Mucosa of descending colon (tissue), 3 donors: ENCODE results near the gene KRT73. TPM values are rescaled to one million over a fixed set of nuclear protein-coding genes. Genes with fewer than 3 reads are reported as not detected.

Source experiments
- ATAC-seq: fragments of 200-7000 bp; cut with Tn5 transposase; one replicate; pipeline ENCODE4 v1.9.1; 2020; ENCODE audit warnings: mild to moderate bottlenecking, moderate library complexity
- DNase-seq, 3 donors: peaks; one replicate each; pipeline ENCODE4 v3.0.0-alpha.2; 2020
- H3K36me3 ChIP-seq: fragments of 200-600 bp; one replicate; pipeline ENCODE4 v1.8.0; 2021; ENCODE audit warnings: low read depth, mild to moderate bottlenecking
- H3K4me1 ChIP-seq: fragments of 200-600 bp; one replicate; pipeline ENCODE4 v1.8.0; 2021; ENCODE audit warnings: low read depth, mild to moderate bottlenecking
- H3K4me3 ChIP-seq: fragments of 200-600 bp; one replicate; pipeline ENCODE4 v1.8.0; 2021; ENCODE audit warnings: mild to moderate bottlenecking
- H3K9me3 ChIP-seq: fragments of 200-600 bp; one replicate; pipeline ENCODE4 v1.8.0; 2021; ENCODE audit warnings: mild to moderate bottlenecking
- CTCF ChIP-seq: fragments of 200-600 bp; IDR thresholded peaks from one replicate; pipeline ENCODE4 v1.8.0; 2022; ENCODE audit warnings: antibody characterized with exemption, mild to moderate bottlenecking
- intact Hi-C, 2 donors: fragments of 100-400 bp; cut with DNase I in 1 of 2; cut with micrococcal nuclease in 1 of 2; formaldehyde crosslinking; loops; one replicate each; pipeline versions ENCODE4 v1.11.0 to v1.11.1; 2022; cut with DNase I, micrococcal nuclease
- total RNA-seq, 3 donors: library from RNA; stranded (reverse); fragmentation: NEBNext Ultra II Directional in 2 of 3; extraction: Animal tissue kit (Norgen Biotek cat#: 25700) in 2 of 3; gene quantifications; one replicate each; pipeline versions ENCODE4 v1.2.1 to v1.2.4, GENCODE V29; 2021 to 2023
- donor health status: DM: no; HTN: no; CAD: no; lungs with moderate emphysema.
- donor health status: DM: no; HTN: no; CAD: no.
- donor health status: DM: no; HTN: yes; CAD: no.

KRT73 gene
- total RNA-seq, 3 donors from 2014 or later, result not detected

GRCh38 chr12:52608826-52609630 is 9.3 kb downstream of the KRT73 start:
- ATAC-seq, result no peak
- no peaks in the 10 kb centered on the region for H3K9me3 ChIP-seq
- no peaks in the 10 kb centered on the region for H3K4me1 ChIP-seq
- no peak overlapping the region for H3K4me3 ChIP-seq
- DNase-seq, result no peak
- intact Hi-C loops, result no loop called here
- TF ChIP-seq CTCF, result no peak
- H3K36me3 ChIP-seq, result no peaks in the 10 kb centered on the region

DNA sequence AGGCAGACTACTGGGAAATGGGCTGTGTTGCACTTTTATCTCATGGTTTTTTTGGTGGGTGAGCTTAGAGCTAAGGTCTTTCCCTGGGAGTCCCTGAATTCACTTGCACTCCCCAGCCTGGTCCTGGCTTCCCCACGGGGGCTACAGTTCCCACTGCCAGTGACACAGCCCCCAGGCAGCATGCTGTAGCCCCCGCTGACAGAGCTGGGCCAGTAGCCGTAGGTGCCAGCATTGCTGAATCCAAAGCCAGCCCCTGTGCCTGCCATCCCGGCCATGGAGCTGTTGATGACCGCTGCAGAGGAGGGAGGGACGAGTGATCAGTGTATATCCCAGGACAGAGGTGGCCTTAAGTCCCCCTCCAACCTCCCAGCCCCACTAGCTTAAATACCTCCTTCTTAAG is 10.2 kb downstream of the KRT73 start:
- Histone ChIP-seq H3K4me3 (no peak overlapping the region), H3K4me1 (no peaks in the 10 kb centered on the region), H3K36me3 (no peaks in the 10 kb centered on the region), H3K9me3 (no peaks in the 10 kb centered on the region)
- no peak for TF ChIP-seq CTCF
- intact Hi-C loops, result no loop called here
- ATAC-seq (no peak), DNase-seq (no peak)

DNA sequence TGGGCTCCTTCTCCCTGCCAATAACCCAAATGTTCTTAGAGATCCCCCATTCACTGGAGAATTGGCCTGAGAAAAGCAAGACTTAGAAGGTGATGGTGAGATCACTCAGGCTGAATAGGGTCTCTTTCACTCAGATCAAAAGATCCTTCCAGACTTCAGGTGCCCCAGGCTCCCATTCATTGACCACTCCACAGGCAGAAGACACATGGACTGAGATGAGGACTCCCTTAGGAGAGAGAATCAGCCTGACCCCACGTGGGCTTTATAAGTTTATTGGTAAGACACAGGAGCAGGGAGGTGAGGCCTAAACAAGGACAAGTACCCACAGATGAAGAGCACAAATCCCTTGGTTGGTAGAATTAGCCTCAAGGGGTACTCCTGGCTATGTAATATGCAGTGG is 11.0 kb downstream of the KRT73 start:
- Histone ChIP-seq H3K9me3 (no peaks in the 10 kb centered on the region), H3K4me1 (no peaks in the 10 kb centered on the region), H3K36me3 (no peaks in the 10 kb centered on the region), H3K4me3 (no peak overlapping the region)
- no peak for DNase-seq
- no peak for TF ChIP-seq CTCF
- ATAC-seq, result no peak
- intact Hi-C loops, result no loop called here

DNA sequence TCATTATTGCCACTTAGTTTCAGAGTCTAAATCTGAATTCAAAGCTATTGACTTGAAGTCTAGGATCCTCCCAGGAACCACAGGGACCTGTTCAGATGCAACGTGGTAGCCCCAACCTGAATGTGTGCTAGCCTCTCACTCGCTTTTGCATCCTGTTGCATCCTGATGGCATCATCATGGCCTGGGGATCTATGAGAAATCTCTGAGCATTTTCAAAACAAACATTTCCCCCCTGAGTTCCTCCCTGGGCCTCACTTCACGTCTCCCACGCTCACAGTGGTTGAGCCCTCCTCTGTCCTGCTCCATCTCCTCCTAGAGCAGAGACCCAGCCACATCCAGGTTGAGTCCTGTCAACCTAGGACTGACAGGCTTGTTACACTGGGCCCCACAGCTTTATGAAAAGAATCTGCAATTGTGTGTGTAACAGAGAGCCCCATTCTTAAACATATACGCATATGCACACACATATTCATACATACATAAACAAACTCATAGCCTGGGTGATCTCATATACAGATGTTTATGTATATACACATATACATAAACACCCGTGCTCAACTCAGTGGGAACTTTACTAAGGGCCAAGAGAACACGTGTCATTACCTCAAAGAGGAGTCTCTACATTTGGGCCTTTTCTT is 11.7 kb downstream of the KRT73 start:
- no peak overlapping the region for H3K4me3 ChIP-seq
- no peak for TF ChIP-seq CTCF
- H3K4me1 ChIP-seq, result no peaks in the 10 kb centered on the region
- ATAC-seq (no peak), DNase-seq (no peak)
- no peaks in the 10 kb centered on the region for H3K9me3 ChIP-seq
- H3K36me3 ChIP-seq, result no peaks in the 10 kb centered on the region
- intact Hi-C loops, result no loop called here

DNA sequence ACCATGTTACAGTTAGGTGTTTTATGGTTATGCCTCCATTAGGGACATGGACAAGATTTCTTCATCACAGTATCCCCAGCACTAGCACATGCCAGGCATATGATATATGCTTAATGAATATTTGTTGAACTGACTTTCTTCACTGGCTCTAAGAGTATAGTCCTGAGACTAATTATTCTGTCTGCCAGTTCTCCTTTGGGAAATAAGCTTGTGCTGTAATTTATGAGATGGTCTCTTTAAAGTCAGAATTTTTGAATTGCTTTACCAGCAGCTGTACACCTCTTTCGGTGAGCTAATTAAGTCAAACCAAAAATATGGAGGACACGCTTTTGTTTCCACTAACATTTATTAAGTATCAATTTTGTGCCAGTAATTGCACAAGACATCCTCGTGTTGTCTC is 12.3 kb downstream of the KRT73 start:
- Histone ChIP-seq H3K36me3 (no peaks in the 10 kb centered on the region), H3K4me1 (no peaks in the 10 kb centered on the region), H3K9me3 (no peaks in the 10 kb centered on the region), H3K4me3 (no peak overlapping the region)
- intact Hi-C loops, result no loop called here
- DNase-seq, result no peak
- TF ChIP-seq CTCF, result no peak
- ATAC-seq, result no peak
